Activated CD4-positive, alpha-beta memory T cell treated with anti-CD3 and anti-CD28 coated beads for 36 hours (primary cell): ENCODE measurements around the gene PSMB2. TPM values are rescaled to one million over a fixed set of nuclear protein-coding genes. Genes with fewer than 3 reads are reported as not detected.

Source experiments
- CTCF ChIA-PET: fragments of 350-600 bp; sonication (Branson Sonifier 250); formaldehyde crosslinking; loops from one replicate; lab custom pipeline; 2021; ENCODE audit warnings: antibody characterized with exemption, inconsistent platforms; lab: Charles Lee
- POLR2A ChIA-PET: fragments of 350-600 bp; sonication (Branson Sonifier 250); formaldehyde crosslinking; loops from one replicate; lab custom pipeline; 2021; ENCODE audit warnings: antibody characterized with exemption; lab: Charles Lee
- DNase-seq: peaks from one replicate; pipeline ENCODE4 v3.0.0-alpha.2; 2020
- H3K27ac Mint-ChIP-seq: one replicate; pipeline ENCODE4 v1.8.0; 2021; ENCODE audit warnings: mixed read lengths
- H3K27me3 Mint-ChIP-seq: one replicate; pipeline ENCODE4 v1.8.0; 2021; ENCODE audit warnings: mixed read lengths
- H3K36me3 Mint-ChIP-seq: one replicate; pipeline ENCODE4 v1.8.0; 2021; ENCODE audit warnings: mixed read lengths
- H3K4me1 Mint-ChIP-seq: one replicate; pipeline ENCODE4 v1.8.0; 2021; ENCODE audit warnings: low read depth, mixed read lengths
- H3K4me3 Mint-ChIP-seq: one replicate; pipeline ENCODE4 v1.8.0; 2021; ENCODE audit warnings: mild to moderate bottlenecking, mixed read lengths
- H3K9me3 Mint-ChIP-seq: one replicate; pipeline ENCODE4 v1.8.0; 2021; ENCODE audit warnings: mixed read lengths
- intact Hi-C: fragments of 100-400 bp; cut with micrococcal nuclease; formaldehyde crosslinking; loops from one replicate; pipeline ENCODE4 v1.15.1; 2023
- total RNA-seq, 2 experiments: library from RNA; stranded (reverse); gene quantifications; one replicate each; pipeline ENCODE4 v1.2.3, GENCODE V29; 2021

The PSMB2 gene
- total RNA-seq, 2 experiments from 2014 or later: 88.1 to 91.5 TPM

DNA sequence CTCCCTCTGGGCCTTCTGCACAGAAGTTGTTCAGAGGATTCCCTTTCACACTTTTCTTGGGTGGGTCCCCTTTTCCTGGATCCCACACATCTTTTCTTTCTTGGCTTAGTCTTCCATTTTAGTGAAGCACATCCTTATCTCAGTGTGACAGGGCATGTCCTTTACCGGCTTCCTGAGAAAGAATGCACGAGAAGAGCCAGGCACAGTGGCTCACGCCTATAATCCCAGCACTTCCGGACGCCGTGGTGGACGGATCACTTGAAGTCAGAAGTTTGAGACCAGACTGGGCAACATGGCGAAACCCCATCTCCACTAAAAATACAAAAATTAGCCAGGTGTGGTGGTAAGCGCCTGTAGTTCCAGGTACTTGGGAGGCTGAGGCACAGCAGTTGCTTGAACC is 22.1 kb upstream of the PSMB2 start:
- Mint-ChIP-seq H3K36me3 (no peaks in the 10 kb centered on the region), H3K4me3 (no peak overlapping the region)

DNA sequence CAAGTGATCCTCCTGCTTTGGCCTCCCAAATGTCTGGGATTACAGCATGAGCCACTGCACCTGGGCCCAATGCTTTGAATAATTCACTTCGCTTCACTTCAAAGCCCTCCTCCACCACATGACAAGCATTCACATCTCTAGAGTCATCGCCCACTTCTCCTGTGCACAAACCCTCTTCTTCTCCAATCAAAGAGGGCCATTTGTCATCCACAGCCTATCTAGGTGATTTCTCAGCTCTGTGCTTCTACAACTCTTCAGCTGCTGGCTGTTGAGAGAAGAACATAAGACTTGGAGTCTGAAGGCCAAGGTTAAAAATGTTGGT is 20.1 kb upstream of the PSMB2 start:
- no peaks in the 10 kb centered on the region for H3K36me3 Mint-ChIP-seq
- no peaks in the 10 kb centered on the region for H3K9me3 Mint-ChIP-seq
- ChIA-PET CTCF (no interaction called here), POLR2A (no interaction called here)
- H3K4me1 Mint-ChIP-seq: no peaks in the 10 kb centered on the region
- H3K27me3 Mint-ChIP-seq: peaks cover 5% of the 10 kb centered on the region
- intact Hi-C loops: no loop called here
- H3K27ac Mint-ChIP-seq: no peak overlapping the region
- DNase-seq: no peak
- no peak overlapping the region for H3K4me3 Mint-ChIP-seq

More for the DNA sequence above, 22.1 kb upstream of the PSMB2 start:
- CTCF ChIA-PET: no interaction called here
- H3K27ac Mint-ChIP-seq: no peak overlapping the region
- no peak for DNase-seq
- peaks cover 7% of the 10 kb centered on the region for H3K27me3 Mint-ChIP-seq
- no peaks in the 10 kb centered on the region for H3K4me1 Mint-ChIP-seq
- intact Hi-C loops: no loop called here
- POLR2A ChIA-PET: no interaction called here
- no peaks in the 10 kb centered on the region for H3K9me3 Mint-ChIP-seq

DNA sequence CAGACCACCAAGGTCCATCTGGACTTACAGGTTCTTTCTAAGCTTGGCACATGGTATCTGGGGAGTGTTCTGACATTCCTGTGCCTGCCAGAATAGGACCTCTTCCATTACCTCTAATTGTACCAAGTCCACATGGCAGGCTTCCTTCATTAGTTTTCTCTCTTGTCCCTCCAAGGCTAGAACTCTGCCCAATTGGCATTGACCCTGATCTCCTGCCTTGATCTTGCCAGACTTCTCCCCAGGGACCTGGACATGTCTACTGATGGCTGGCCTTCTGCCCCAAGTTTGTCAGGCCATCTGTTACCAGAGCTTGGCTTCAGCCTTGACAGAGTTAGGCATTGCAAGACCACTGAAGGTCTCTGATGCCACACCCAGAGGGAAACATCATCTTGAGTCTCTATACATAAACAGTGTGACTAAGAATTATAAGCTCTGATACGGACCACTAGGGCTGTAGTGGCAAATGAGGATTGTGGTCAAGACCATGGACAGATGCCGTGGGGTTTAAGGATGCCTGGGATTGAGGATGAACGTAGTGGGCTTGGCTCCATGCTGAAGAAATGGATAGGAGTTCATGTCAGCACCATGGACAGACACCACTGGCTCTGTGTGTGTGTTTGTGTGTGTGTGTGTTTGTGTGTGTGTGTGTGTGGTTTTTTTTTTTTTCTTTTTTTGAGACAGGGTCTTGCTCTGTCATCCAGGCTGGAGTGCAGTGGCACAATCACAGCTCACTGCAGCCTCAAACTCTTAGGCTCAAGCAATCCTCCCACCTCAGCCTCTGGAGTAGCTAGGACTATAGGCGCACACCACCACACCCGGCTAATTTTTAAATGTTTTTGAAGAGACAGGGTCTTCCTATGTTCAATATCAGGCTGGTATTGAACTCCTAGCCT is 19.5 kb upstream of the PSMB2 start:
- no peaks in the 10 kb centered on the region for H3K36me3 Mint-ChIP-seq
- CTCF ChIA-PET: no interaction called here
- intact Hi-C loops: no loop called here
- no peaks in the 10 kb centered on the region for H3K27me3 Mint-ChIP-seq
- no peak overlapping the region for H3K27ac Mint-ChIP-seq
- no peak overlapping the region for H3K4me3 Mint-ChIP-seq
- POLR2A ChIA-PET: no interaction called here
- no peaks in the 10 kb centered on the region for H3K4me1 Mint-ChIP-seq
- DNase-seq: no peak
- no peaks in the 10 kb centered on the region for H3K9me3 Mint-ChIP-seq

DNA sequence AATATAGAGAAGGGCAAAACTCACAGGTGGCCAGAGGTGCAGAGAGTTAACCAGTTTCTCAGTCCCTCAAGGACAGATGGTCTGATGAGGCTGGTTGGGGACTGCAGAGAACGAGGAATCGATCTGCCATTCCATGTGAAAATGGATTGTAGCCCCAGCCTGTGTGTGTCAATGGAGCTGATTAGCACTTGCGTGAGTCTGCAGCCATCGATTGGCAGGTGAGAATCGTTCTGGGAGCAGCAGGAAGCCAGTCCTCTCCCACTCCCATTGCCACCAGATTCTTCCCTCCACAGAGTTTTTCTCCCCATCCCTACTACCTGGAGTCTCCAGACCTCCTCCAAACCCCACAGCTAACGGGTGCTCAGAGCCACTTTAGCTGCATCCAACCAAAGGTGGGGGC is 18.3 kb upstream of the PSMB2 start:
- Mint-ChIP-seq H3K4me3 (no peak overlapping the region), H3K27me3 (no peaks in the 10 kb centered on the region), H3K27ac (no peak overlapping the region), H3K4me1 (no peaks in the 10 kb centered on the region), H3K9me3 (no peaks in the 10 kb centered on the region), H3K36me3 (no peaks in the 10 kb centered on the region)
- POLR2A ChIA-PET: no interaction called here
- CTCF ChIA-PET: no interaction called here
- no peak for DNase-seq
- intact Hi-C loops: no loop called here

DNA sequence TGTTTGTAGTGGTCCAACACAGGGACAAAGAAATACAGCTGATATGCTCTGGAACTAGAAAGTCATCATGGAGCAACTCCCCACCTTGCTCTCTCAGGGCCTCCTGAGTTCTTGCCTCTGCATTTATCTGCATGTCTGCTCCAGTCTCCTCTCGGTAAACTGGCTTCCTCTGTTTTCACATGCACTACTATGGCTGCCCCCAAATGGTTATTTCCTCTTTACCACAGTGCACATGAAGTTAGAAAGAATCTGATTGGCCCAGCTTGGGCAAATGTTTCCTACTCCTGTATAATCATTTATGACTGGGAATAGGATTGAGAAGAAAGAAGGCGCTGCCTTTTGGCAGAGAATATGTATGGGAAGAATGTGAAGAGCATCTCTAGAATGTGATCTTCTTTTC is 16.5 kb upstream of the PSMB2 start:
- POLR2A ChIA-PET: no interaction called here

DNA sequence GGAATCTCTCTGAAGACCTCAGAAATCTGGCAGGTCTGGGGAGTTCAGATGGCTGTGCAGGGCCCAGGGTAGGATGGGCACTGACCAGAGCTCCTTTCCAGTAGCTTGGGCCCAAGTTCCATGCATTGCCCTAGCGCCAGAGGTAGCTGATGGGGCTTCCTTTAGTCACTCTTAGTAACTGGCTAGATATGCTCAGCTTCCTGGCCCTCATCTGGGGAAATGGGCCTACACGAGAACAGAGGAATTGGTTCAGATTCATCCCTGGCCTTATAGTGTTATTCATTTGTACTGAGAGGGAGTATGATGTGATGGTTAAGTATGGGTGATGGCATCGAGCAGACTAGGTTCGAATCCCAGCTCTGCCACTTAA is 15.5 kb upstream of the PSMB2 start:
- POLR2A ChIA-PET: no interaction called here
- Mint-ChIP-seq H3K27me3 (peaks cover 3% of the 10 kb centered on the region), H3K4me1 (no peaks in the 10 kb centered on the region), H3K27ac (no peak overlapping the region), H3K4me3 (no peak overlapping the region), H3K9me3 (no peaks in the 10 kb centered on the region), H3K36me3 (no peaks in the 10 kb centered on the region)
- DNase-seq: no peak
- CTCF ChIA-PET: interaction anchor here (1.3 to 1.5 kb wide), 2 partner anchors 37 to 59 kb away, joined by 3 to 5 read pairs; no protein-coding TSS in a partner anchor
- intact Hi-C loops: no loop called here

More for the DNA sequence above, 16.5 kb upstream of the PSMB2 start:
- DNase-seq: no peak
- Mint-ChIP-seq H3K4me1 (no peaks in the 10 kb centered on the region), H3K4me3 (no peak overlapping the region), H3K36me3 (no peaks in the 10 kb centered on the region), H3K27me3 (peaks cover 3% of the 10 kb centered on the region), H3K27ac (no peak overlapping the region), H3K9me3 (no peaks in the 10 kb centered on the region)
- CTCF ChIA-PET: interaction anchor here (1.3 kb wide), 1 partner anchor 38 kb away, joined by 3 read pairs; no protein-coding TSS in a partner anchor
- intact Hi-C loops: no loop called here

DNA sequence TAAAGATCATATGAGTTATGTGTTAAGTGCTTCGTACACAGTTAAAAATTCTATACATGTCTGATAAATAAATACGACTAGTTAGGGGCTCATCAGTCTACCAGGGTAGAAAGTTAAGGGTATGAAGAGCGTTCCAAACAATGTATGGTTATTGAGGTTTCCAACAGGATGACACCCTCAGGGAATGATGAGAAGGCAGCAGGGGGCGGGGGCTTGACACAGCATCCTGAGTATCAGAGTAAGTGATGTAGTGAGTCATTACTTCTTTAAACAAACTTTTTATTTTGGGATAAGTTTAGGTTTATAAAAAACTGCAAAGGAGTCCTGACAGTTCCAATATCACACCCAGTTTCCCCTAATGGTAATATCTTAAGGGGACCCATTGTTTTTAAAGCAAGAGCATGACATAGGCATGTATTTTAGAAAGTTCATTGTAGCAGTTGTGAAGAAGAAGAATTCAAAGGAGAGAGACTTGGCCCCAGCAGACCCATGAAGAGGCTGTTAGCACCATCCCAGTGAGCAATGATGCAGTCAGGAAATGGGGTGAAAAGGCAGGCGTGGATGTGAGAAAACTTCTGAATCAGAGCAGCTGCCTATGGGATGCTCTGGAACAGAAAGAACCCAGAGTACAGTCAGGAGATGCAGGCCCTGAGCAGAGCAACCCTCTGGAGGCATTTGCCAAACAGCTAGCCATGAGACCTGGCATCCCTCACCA is 15.0 kb upstream of the PSMB2 start:
- Mint-ChIP-seq H3K27ac (no peak overlapping the region), H3K4me3 (no peak overlapping the region), H3K9me3 (no peaks in the 10 kb centered on the region), H3K36me3 (no peaks in the 10 kb centered on the region), H3K27me3 (peaks cover 5% of the 10 kb centered on the region), H3K4me1 (no peaks in the 10 kb centered on the region)
- intact Hi-C loops: no loop called here
- POLR2A ChIA-PET: no interaction called here
- CTCF ChIA-PET: interaction anchor here (1.3 to 1.5 kb wide), 2 partner anchors 37 to 59 kb away, joined by 3 to 5 read pairs; no protein-coding TSS in a partner anchor
- DNase-seq: no peak

DNA sequence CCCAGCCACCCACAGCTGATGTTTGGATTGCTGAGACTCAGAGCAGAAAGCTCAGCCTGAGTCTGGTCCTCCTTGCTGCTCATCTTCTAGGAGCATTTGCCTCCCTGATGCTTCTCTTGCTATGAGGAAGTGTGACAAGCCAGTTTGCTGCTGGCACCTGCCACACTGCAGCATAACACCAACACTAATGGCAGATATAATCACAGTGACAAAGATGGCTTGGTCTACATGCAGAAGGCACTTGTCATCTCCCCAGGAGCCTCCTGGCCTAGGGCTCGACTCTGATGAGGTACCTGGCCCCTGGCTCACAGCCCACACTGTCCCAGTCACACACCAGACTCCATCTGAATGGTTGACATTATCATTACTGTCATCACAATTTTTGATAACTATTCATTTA is 13.9 kb upstream of the PSMB2 start:
- CTCF ChIA-PET: interaction anchor here (0.9 kb wide), 1 partner anchor 61 kb away, joined by 3 read pairs; no protein-coding TSS in a partner anchor
- H3K4me1 Mint-ChIP-seq: no peaks in the 10 kb centered on the region
- peaks cover 5% of the 10 kb centered on the region for H3K27me3 Mint-ChIP-seq
- intact Hi-C loops: no loop called here
- DNase-seq: no peak
- H3K36me3 Mint-ChIP-seq: no peaks in the 10 kb centered on the region
- no peaks in the 10 kb centered on the region for H3K9me3 Mint-ChIP-seq
- H3K27ac Mint-ChIP-seq: no peak overlapping the region
- POLR2A ChIA-PET: no interaction called here
- no peak overlapping the region for H3K4me3 Mint-ChIP-seq

DNA sequence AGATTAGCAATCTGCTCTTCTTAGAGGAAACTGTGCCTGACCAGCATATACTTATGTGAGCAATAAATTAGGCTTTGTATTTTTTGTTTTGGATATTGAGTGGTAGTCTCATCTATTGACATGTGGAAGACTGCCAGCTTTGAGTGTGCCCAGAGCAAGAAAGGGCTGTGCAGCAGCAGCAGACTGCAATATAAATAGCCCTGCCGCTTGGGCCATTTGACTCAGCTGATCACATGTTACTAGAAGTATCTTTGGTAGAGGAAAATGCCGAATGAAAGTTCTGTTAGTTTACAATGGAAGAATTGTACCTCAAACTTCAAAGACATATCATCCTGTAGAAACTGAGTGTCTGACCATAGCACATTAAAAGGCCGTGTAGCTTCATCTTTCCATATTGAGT is 9.1 kb upstream of the PSMB2 start:
- Mint-ChIP-seq H3K4me1 (no peaks in the 10 kb centered on the region), H3K9me3 (no peaks in the 10 kb centered on the region), H3K4me3 (no peak overlapping the region), H3K36me3 (no peaks in the 10 kb centered on the region), H3K27ac (no peak overlapping the region), H3K27me3 (peaks cover 18% of the 10 kb centered on the region)
- ChIA-PET CTCF (interaction anchor here (0.8 to 1.8 kb wide), 2 partner anchors 65 to 86 kb away, joined by 4 to 6 read pairs; no protein-coding TSS in a partner anchor), POLR2A (no interaction called here)
- no peak for DNase-seq
- intact Hi-C loops: no loop called here

DNA sequence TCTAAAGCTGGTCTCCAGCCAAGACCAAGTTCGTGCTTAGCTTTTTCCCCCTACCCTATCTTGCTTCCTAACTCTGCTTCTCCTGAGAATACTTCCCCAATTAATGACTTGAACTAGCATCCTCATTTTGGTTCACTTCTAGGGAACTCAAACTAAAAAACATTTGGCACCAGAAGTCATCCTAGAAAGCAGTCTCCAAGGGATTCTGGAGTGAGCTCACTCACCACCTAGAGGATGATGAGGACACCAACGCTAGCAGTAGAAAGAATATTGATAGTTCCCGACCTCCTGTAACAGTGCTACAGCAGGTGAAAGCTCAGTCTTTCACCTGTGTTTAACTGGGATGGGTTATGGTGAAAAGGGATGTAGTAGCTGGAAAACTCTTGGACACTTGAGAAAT is 4.7 kb upstream of the PSMB2 start:
- peaks cover 5% of the 10 kb centered on the region for H3K36me3 Mint-ChIP-seq
- H3K4me1 Mint-ChIP-seq: peaks cover 3% of the 10 kb centered on the region
- CTCF ChIA-PET: interaction anchor here (0.8 to 1.8 kb wide), 5 partner anchors 69 to 83 kb away, joined by 3 to 6 read pairs (median 4); no protein-coding TSS in a partner anchor
- POLR2A ChIA-PET: no interaction called here
- no peak overlapping the region for H3K27ac Mint-ChIP-seq
- H3K27me3 Mint-ChIP-seq: peaks cover 17% of the 10 kb centered on the region
- H3K9me3 Mint-ChIP-seq: no peaks in the 10 kb centered on the region
- DNase-seq: no peak
- intact Hi-C loops: loop anchor here (10.0 kb wide), 1 partner anchor 191 kb away; no protein-coding TSS in a partner anchor
- H3K4me3 Mint-ChIP-seq: no peak overlapping the region

DNA sequence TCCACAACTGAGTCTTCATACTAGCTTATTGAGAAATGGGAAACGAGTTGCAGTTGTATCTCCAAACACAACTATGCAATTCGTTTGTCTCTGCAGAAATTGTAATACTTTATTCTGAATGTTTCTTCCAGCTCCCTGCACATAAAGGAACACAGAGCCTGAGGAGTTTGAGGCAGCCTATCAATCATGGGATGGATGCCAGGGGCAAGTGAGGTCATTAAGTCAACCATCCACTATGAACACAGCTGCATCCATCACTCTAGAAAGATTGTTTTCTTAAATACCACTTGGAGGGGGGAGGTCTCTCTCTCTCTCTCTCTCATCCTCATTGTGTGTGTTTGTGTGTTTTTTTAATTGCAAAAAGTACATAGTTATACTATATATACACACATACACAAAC is 2.9 kb upstream of the PSMB2 start:
- Mint-ChIP-seq H3K4me3 (no peak overlapping the region), H3K9me3 (no peaks in the 10 kb centered on the region), H3K36me3 (peaks cover 5% of the 10 kb centered on the region), H3K27ac (no peak overlapping the region), H3K27me3 (peaks cover 17% of the 10 kb centered on the region), H3K4me1 (peaks cover 15% of the 10 kb centered on the region)
- DNase-seq: no peak
- CTCF ChIA-PET: interaction anchor here (1.4 kb wide), 1 partner anchor 71 kb away, joined by 4 read pairs; no protein-coding TSS in a partner anchor
- POLR2A ChIA-PET: no interaction called here
- intact Hi-C loops: loop anchor here (5.0 to 10.0 kb wide), 2 partner anchors 87 to 189 kb away; partner anchors contain the start of genes KIAA0319L and NCDN

DNA sequence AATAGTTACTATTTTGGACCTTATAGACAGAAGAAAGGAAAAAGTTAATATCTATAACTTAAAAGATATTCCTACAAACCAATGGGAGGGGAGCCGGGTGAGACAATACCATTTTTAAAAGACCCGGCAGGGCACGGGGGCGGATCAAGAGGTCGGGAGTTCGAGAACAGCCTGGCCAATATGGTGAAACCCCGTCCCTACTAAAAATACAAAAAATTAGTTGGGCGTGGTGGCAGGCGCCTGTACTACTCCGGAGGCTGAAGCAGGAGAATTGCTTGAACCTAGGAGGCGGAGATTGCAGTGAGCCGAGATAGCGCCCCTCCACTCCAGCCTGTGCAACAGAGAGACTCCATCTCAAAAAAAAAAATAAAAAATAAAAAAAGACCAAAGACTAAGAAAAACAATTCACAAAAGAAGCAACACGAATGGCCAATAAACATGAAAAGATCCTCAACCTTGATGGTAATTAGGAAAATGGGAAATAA is 1.2 kb upstream of the PSMB2 start:
- Mint-ChIP-seq H3K9me3 (no peaks in the 10 kb centered on the region), H3K27ac (no peak overlapping the region), H3K27me3 (peaks cover 17% of the 10 kb centered on the region), H3K4me1 (peaks cover 27% of the 10 kb centered on the region), H3K4me3 (peak overlapping the region; percentile 100), H3K36me3 (peaks cover 5% of the 10 kb centered on the region)
- ChIA-PET CTCF (interaction anchor here (0.7 to 1.8 kb wide), 2 partner anchors 73 to 85 kb away, joined by 3 to 7 read pairs; no protein-coding TSS in a partner anchor), POLR2A (no interaction called here)
- DNase-seq: peak; percentile 37
- intact Hi-C loops: loop anchor here (5.0 to 10.0 kb wide), 2 partner anchors 85 to 188 kb away; partner anchors contain the start of genes KIAA0319L and NCDN
